NB4 (cell line): ENCODE results near the gene ULK1.

ENCODE experiments used
- MYC ChIP-seq: IDR thresholded peaks from 2 replicates; pipeline ENCODE4 v1.6.1; 2011; ENCODE audit warnings: low read depth, low read length
- POLR2A ChIP-seq: IDR thresholded peaks from 2 replicates; pipeline ENCODE4 v1.6.1; 2011; ENCODE audit warnings: mild to moderate bottlenecking; ENCODE audit not compliant: insufficient read length; ENCODE audit errors: extremely low read depth
- TF ChIP-seq, protein P1 (sequence below): IDR thresholded peaks from one replicate; pipeline ENCODE4 v1.5.1; 2012; ENCODE audit warnings: low read depth, low read length
- TF ChIP-seq, protein P2 (sequence below): IDR thresholded peaks from 2 replicates; pipeline ENCODE4 v1.6.1; 2011; ENCODE audit warnings: low read depth, low read length

DNA sequence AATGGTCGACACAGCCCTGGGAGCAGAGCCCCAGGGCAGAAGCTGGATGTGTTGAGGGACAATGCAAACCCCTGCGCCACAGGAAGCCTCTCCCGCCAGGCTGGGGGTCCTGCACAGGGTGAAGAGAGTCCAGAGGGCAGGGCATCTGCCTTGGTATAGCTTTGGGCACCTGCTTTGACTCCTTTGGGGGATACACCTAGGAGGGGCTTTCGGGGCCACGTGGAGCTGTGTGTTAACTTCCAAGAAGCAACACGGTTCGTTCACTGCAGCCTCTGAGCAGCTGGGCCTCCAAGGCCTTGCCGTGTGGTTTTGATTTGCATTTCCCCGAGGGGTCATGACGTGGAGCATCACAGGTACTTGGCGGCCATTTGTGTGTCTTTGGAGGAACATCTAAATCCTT lies 28.8 kb downstream of the ULK1 start:
- TF ChIP-seq, protein P1, sequence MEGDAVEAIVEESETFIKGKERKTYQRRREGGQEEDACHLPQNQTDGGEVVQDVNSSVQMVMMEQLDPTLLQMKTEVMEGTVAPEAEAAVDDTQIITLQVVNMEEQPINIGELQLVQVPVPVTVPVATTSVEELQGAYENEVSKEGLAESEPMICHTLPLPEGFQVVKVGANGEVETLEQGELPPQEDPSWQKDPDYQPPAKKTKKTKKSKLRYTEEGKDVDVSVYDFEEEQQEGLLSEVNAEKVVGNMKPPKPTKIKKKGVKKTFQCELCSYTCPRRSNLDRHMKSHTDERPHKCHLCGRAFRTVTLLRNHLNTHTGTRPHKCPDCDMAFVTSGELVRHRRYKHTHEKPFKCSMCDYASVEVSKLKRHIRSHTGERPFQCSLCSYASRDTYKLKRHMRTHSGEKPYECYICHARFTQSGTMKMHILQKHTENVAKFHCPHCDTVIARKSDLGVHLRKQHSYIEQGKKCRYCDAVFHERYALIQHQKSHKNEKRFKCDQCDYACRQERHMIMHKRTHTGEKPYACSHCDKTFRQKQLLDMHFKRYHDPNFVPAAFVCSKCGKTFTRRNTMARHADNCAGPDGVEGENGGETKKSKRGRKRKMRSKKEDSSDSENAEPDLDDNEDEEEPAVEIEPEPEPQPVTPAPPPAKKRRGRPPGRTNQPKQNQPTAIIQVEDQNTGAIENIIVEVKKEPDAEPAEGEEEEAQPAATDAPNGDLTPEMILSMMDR = no peak
- no peak for TF ChIP-seq POLR2A
- TF ChIP-seq, protein P2, sequence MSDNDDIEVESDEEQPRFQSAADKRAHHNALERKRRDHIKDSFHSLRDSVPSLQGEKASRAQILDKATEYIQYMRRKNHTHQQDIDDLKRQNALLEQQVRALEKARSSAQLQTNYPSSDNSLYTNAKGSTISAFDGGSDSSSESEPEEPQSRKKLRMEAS = no peak
- no peak for TF ChIP-seq MYC
